NCI-H446 (cell line): ENCODE measurements around the gene DLGAP1.
"Not testable (repeated sequence)": the region's sequence is repeated elsewhere in the genome, so short reads cannot be mapped to it uniquely, and the experiment has no call there.

Source experiments
- DNase-seq, 2 experiments: peaks; one replicate each; lab custom pipeline; 2025; lab: John Stamatoyannopoulos, UW

Gene DLGAP1

DNA sequence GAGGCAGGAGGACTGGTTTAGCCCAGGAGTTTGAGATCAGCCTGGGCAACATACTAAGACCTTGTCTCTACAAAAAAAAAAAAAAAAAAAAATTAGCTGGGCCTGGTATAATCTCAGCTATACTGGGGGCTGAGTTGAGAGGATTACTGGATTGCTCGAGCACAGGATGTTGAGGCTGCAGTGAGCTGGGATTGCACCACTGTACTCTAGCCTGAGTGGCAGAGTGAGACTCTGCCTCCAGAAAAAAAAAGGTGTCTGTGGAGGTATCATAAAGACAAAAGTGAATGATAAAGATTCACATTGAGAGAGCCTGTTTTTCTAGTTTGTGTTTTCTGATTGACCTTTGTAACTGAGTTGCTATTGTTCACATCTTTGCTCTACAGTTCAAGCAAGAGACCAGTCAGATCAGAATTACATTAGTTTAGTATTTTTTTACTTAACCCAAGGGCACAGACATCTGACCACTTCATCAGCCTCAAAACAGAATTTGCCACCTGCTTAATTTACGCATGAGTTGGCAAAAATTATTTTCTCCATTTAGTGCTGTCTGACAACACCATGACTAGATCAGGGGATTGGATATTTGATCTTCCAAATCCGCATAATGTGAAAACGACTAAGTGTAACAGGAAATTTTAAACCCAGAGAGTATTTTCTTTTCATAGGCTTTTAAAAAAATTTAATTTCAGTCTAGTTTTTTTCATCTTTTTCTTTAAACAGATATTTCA is 734.1 kb downstream of the DLGAP1 start:
- DNase-seq = peak in 1 of 2 experiments; percentile 31

DNA sequence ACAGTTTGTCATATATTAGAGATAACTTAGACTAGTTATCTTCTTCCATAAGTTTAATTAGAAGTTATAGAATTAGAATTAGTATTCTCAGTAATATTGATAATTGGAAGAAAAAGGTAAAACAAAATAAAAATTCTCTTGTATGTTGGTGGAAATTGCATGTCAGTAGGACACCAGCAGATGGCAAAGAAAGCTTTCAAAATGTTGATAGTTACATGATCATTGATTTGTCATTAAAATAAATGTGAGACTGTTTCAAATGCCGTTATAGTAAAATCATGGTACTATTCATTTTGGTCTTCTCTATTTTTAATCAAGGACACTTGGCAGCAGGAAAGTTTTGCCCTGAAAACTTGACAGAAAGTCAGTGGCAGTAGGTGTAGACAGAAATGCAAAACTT is 734.9 kb downstream of the DLGAP1 start:
- no peak for DNase-seq

DNA sequence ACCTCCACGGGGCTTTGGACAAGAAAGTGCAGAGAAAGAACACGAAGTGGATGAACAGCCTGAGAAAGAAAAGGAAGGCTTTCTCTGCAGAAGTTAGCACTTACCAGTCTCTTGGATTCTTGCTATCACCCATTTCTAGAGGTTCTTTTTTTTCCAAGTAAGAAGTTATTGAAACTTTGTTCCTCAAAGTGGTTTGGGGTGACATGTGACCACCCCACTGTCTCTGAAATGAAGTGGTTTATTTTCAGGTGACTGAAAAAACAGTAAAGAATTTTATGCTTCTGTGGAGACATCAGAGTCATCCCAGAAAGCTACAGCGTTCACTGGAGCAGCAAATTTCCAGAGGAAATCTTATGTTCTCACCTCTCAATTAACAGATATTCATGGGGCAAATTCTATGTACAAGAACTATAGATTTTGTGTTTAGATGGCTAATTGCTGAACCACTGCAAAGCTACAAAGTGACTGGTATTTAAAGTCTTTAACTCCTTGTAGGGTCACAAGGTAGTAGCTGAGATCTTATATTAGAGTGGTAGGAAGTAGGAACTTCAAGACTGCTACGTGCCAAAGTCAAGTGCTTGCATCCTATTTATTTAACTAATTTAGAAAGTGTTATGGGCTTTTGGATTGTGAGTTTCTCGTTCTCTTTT is 737.6 kb downstream of the DLGAP1 start:
- no peak for DNase-seq

DNA sequence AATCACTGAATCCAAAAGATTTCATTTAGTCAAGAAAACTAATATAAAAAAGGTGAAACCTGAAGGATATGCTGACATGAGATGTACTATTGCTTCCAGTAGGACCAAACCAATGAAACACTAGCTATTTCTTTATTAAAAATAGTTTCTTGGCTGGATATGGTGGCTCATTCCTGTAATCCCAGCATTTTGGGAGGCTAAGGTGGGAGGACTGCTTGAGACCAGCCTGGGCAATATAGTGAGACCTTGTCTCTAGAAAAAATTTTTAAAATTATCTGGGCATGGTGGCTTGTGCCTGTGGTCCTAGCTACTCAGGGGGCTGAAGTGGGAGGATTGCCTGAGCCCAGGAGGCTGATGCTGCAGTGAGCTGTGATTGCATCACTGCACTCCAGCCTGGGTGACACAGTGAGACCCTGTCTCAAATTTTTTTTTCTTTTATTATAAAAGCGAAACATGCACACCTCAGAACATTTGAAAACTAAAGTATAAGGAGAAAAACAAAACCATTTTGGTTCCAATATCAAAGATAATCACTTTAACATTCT is 738.9 kb downstream of the DLGAP1 start:
- DNase-seq = no peak

DNA sequence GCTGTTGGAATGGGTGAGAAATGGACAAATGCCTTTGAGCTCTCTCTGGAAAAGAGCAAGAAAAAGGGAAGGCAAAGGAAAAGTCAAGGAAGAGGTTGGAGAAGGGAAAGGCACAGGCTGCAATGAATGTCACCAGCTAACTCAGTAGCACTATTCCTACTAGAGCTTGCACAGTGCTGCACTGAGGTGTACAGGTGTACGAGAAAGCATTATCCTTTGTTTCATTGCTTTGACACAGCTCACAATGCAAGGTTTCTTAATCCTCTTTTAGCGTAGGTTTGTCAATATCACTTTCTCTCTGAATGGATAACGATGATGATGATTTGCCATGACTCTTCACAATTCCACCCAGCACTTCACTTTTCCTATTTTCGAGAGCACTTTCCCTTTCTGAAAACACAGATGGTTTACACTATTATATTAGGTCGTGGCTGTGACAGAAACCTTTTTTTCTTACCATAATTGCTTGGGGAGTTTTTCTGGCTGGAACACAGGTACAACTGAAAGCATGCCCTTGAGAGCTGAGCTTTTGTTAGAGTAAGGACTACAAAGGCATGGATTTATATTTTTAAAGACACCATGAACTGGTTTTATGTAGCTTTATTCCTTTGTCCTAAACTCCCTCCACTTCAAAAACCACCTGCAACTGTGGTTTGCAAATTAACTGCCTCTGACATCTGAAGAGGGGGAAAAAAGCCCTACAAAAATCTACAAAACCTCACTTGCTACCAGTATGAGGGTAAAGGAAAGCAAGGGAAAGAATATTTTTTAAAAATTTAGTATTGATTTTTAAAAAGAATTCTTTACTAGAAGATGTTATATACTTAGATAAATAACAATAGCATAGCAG is 739.7 kb downstream of the DLGAP1 start:
- no peak for DNase-seq

DNA sequence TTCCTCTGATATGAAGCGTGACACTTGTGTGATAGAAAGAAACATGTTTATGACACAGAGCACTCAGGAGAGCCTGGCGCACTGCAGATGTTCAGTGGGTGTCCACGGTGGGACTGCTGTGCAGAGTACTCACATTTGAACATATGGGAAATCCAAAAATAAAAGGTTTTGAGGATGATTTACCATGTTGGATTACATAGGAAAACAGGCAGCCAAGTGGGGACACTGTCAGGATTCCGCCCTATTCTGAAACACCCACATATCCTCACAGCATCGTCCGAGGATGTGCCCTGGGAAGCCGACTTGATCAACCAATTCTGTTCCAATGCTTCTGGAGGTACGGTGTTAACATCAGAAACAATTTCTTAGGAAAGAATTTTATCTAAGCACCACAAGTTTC is 741.4 kb downstream of the DLGAP1 start:
- no peak for DNase-seq

DNA sequence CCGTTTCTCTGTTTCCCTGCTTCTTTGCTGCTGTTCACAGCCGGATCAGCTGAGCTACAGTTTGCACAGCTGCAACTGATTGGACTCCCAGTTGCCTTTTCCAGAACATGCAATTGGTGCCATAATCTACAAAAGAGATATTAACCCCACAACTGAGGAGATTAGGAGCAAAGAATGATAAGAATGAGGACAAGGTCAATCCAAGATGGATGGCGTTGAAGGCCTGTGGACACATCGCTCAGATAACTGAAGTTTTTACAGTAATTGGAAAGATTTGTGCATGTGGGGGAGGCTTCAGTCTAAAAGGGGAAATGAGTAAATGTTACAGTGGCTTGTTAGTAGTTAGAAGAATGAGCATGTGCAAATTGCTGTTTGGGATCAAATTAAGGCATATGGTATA is 741.9 kb downstream of the DLGAP1 start:
- no peak for DNase-seq

DNA sequence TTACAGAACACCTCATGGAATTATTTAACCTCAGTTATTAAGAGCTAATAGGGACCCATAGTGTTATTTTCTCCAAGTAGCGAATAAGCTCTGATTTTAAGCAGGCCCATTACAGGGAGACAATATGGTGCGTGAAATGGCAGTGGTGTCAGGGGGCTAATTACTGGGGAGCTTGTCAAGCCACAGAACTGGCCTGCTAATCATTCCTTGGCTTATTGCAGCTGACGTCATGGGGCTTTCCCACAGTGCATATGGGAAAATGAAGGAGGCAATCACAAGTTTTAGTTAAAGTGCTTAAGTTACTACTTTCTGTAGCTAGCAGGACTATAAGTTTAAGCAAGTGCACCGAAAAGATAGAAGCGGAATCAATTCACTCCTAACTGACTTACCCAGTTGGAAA is 742.6 kb downstream of the DLGAP1 start:
- DNase-seq = no peak

DNA sequence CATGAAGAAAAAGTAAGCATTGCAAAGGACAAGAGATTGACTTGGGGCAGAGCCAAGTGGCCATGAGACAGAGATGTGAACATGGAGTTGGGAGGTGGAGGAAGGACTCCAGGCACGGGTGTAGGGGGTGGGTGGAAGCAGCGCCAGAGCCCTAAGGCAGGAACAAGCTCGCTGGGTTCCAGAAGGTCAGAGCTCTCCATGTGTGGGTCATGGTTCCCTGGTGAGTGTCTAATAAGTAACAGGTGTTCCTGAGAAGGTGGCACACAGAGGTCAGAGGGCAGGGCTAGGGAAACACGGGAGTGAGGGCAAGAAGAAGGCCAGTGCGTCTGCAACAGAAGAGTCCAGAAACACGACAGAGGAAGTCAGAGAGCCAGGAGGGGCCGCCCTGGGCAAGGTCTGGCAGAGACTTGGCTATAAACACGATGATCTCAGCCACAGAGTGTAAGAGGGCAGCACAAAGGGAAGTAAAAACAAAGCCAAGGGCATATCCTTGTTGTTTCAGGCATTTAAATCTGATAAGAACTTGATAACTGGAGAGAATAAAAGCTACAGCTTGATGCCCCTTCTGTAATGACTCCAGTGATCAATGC is 744.3 kb downstream of the DLGAP1 start:
- no peak for DNase-seq

DNA sequence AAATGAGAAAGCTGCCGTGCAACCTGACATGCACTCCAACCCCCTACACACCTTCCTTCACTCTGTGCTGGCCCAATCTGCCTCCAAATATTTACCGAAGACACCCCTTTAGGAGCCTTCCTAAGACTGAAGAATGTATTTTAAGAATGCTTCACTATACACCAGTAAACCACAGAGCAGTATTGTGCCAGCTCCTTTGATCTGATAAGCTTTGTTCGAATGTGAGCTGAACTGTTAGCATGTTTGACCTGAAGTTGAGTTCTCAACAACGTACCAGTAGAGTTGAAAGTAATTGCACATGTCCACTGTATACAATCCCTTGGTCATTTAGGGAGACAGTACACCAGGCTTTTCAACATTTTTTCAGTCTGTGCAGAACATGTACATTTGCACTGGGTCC is 745.9 kb downstream of the DLGAP1 start:
- no peak for DNase-seq

DNA sequence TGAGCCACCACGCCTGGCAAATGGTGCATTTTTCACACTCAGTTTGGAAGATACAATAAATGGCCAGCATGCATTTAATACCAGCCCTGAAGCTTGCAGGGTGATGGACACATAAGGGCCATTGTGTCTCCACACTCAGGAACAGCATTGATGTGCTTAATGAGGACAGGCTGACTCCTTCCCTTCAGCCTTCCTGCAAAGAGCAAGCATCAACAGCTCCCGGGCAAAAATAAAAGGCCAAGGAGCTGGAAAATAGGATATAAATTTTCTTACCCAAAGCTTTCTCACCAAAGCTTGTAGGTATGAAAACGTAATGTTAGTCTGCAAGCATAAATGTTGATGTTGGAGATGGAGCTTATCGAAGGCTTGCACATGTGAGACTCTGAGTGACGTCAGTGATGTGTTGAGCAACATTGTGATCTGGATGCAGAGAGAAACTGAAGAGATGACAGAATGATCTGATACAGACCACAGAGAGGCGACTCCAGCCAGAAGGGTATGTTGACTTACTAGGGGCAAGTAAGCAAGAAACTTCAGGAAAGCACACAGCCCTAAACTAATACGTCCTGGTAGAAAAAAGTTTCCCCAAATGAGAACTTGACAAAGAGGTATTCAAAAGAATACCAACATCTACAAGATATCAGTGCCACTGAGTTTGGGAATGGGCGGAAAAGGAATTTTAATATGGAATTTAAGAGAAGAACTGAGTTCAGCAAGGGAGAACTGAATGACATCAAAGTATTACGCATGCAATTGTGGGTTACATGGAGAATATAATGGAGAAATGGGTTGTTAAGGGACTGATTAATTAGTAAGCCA is 748.6 kb downstream of the DLGAP1 start:
- DNase-seq = no peak

DNA sequence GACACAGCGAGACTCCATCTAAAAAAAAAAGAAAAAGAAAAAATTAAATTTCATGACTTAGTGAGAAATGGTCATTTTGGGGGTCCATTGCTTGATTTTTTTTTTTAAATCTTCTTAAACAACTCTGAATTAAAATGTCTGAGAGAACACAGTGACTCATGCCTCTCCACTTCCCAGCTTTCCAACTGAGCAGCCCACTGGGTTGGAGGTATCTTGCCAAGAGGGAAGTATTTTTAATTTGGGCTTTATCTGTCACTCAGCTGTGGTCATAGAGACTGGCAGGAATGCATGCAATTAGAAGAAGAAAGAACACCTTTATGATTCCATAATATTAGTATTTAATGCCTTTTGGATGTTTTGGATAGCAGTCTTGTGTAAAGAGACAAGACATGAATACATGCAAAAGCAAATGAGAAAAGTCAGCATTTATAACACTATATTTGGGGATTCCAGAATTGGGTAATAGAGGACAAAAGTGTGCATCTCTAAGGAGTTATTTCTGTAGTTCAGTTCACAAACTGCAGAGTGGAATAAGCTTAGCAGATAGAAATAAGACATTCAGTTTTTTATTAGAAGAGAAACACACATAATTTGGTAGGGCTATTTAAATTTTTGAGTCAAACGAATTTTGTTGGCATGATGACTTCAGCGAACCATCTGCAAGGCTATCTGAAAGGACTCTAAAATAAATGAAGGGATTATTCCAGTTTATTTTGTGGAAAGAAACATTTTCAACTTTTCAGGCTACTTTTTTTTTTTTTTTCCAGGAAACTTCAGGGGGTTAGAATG is 750.4 kb downstream of the DLGAP1 start:
- DNase-seq = peak in 1 of 2 experiments; percentile 35

DNA sequence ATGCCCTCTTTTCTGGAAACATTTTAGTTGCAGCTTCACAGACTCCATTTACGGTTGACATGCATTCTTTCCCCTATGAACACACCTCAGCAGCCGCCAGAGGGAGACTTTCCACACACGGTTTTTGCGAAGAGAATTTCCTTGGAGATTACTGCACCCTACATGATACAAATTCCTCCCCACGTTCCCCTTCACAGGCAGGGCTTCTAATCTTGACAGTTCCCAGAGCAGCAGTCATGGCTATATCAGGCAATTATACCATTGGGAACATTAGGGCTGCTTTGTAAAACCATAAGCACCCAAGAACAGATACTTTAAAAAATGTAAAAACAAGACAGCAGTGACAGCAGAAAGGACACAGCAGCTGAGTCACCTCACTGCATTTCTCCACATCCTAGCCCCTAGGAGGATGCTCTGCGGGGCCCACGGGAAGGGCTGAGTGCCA is 751.4 kb downstream of the DLGAP1 start:
- no peak for DNase-seq

DNA sequence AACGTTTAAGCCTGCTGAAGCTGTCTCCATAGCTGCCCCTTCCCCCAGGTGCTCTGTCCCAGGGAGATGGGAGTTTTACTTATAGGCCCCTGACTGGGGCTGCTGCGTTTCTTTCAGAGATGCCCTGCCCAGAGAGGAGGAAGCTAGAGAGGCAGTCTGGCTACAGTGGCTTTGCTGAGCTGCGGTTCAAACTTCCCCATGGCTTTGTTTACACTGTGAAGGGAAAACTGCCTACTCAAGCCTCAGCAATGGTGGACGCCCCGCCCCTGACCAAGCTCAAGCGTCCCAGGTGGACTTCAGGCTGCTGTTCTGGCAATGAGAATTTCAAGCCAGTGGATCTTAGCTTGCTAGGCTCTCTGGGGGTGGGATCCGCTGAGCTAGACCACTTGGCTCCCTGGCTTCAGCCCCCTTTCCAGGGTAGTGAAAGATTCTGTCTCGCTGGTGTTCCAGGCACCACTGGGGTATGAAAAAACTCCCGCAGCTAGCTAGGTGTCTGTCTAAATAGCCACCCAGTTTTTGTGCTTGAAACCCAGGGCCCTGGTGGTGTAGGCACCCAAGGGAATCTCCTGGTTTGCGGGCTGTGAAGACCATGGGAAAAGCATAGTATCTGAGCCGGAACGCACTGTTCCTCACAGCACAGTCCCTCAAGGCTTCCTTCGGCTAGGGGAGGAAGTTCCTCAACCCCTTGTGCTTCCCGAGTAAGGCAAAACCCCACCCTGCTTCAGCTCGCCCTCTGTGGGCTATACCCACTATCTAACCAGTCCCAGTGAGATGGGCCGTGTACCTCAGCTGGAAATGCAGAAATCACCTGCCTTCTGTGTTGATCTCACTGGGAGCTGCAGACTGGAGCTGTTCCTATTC is 755.2 kb downstream of the DLGAP1 start:
- not testable (repeated sequence) for DNase-seq

DNA sequence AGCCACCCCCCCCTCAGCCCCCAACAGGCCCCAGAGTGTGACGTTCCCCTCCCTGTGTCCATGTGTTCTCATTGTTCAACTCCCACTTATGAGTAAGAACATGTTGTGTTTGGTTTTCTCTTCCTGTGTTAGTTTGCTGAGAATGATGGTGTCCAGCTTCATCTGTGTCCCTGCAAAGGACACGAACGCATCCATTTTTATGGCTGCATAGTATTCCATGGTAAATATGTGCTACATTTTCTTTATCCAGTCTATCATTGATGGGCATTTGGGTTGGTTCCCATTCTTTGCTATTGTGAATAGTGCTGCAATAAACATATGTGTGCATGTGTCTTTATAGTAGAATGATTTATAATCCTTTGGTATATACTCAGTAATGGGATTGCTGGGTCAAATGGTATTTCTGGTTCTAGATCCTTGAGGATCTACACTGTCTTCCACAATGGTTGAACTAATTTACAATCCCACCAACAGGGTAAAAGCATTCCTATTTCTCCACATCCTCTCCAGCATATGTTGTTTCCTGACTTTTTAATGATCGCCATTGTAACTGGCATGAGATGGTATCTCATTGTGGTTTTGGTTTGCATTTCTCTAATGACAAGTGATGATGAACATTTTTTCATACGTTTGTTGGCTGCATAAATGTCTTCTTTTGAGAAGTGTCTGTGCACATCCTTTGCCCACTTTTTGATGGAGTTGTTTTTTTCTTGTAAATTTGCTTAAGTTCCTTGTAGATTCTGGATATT is 760.9 kb downstream of the DLGAP1 start:
- DNase-seq = not testable (repeated sequence)

DNA sequence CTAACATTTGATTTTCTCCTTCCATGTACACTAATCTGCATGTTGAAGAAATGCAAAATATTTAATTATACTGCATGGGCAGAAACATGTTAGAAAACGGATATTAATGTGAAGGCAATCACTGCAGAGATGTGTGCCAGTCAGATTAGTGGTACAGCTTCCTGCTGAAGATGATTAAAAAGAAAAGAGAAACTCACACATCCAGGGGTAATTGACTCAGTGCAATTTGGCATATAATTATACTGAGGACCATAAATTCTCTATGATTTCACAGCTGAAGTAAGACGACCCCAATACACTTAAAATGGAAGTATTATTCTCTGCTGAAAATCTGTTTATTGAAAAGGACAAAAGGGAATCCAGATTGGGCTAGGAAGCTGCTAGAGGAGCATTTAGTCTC is 761.7 kb downstream of the DLGAP1 start:
- no peak for DNase-seq

DNA sequence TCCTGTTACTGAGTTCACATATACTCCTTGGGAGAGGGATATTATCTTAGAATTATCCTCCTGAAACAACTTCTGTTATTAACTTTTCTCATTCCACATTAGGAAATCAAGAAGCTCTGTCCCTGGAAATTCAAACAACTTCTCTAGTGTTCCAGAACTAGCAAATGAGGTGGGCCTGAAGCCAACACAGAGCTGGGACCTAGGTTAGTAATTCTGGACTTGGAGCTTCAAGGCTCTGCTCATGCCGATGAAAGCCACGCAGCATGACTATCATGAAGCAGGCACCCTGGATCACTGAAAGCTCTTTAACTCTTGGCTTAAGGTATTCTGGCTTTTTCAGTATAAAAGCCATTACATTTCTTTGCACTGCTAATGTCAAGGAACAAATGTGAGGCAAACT is 762.4 kb downstream of the DLGAP1 start:
- DNase-seq = no peak

DNA sequence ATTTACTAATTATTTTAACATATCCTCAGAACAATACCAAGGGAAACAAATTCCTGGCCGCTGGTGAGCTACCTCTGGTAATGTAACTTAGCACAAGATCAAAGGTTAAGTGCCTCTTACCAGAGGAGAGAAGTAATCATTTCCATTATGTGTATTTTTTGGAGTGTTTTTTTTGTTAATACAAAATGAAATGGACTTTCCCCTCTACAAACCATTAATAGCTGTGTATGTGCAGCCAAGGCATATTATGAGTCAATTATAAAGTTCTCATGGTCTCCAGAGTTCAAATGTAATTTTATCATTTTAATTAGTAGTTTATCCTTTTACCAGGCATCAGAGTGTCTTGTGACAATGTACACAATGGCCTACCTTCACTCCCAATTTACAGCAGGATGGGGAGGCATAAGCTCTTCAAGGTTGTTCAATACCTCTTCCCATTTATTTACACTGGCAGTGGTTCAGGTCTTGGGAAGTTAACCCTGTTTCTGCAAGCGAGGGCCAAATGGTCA is 762.9 kb downstream of the DLGAP1 start:
- DNase-seq = no peak

DNA sequence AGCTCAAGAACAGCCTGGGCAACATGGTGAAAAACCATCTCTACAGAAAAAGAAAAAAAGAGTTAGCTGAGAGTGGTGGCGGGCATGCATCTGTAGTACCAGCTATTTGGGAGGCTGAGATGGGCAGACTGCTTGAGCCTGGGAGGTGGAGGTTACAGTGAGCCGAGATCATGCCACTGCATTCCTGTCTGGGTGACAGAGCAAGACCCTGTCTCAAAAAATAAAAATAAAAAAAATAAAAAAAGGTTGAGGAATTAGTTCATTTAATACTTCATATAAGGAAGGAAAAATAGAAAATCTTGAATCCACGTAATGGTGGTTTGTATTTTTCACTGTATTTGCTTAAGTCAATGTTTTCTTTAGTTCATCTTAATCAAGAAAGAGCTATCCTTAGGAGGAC is 763.4 kb downstream of the DLGAP1 start:
- DNase-seq = no peak
